Panc1 (cell line): ENCODE data around the gene PDPK1.

Source experiments
- POLR2AphosphoS5 ChIP-seq: IDR thresholded peaks from 2 replicates; pipeline ENCODE4 v1.6.1; 2012; ENCODE audit warnings: mild to moderate bottlenecking, low read depth, low read length, moderate library complexity
- TF ChIP-seq, protein P1 (sequence below): fragments of 450-650 bp; IDR thresholded peaks from 2 replicates; pipeline ENCODE4 v1.5.1; 2017; ENCODE audit warnings: mild to moderate bottlenecking
- TF ChIP-seq, protein P2 (sequence below), 2 experiments: IDR thresholded peaks; 2 replicates each; pipeline ENCODE4 v1.6.1; 2011 to 2012; ENCODE audit warnings: low read depth in 2 of 2, control low read depth in 1 of 2, low read length in 1 of 2, mild to moderate bottlenecking in 1 of 2, moderate library complexity in 1 of 2; ENCODE audit not compliant: insufficient read depth in 1 of 2

DNA sequence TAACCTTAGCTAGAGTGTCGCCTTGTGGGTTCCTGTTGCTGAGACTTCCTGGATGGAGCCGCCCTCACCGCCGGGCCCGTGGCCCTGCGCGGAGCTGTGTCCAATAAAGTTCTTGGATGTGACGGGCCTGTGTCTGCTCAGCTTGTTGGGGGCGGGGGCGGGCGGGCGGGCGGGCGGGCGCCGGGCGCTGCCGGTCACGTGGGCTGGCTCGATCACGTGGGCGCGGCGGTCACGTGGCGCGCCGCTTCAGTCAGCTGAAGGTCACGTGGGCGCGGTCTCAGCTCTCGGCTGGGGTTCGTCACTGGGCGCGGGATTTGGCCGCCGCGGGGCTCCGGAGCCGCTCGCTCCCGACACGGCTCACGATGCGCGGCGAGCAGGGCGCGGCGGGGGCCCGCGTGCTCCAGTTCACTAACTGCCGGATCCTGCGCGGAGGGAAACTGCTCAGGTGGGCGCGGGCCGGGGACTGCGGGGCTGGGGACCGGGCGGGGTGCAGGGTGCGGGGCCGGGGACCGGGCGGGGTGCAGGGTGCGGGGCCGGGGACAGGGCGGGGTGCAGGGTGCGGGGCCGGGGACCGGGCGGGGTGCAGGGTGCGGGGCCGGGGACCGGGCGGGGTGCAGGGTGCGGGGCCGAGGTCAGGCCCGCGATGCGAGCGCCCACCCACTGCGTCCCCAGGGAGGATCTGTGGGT is 17.6 kb upstream of the PDPK1 start, which contains the start of gene AMDHD2:
- TF ChIP-seq, protein P1, sequence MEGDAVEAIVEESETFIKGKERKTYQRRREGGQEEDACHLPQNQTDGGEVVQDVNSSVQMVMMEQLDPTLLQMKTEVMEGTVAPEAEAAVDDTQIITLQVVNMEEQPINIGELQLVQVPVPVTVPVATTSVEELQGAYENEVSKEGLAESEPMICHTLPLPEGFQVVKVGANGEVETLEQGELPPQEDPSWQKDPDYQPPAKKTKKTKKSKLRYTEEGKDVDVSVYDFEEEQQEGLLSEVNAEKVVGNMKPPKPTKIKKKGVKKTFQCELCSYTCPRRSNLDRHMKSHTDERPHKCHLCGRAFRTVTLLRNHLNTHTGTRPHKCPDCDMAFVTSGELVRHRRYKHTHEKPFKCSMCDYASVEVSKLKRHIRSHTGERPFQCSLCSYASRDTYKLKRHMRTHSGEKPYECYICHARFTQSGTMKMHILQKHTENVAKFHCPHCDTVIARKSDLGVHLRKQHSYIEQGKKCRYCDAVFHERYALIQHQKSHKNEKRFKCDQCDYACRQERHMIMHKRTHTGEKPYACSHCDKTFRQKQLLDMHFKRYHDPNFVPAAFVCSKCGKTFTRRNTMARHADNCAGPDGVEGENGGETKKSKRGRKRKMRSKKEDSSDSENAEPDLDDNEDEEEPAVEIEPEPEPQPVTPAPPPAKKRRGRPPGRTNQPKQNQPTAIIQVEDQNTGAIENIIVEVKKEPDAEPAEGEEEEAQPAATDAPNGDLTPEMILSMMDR: no peak
- TF ChIP-seq, protein P2, sequence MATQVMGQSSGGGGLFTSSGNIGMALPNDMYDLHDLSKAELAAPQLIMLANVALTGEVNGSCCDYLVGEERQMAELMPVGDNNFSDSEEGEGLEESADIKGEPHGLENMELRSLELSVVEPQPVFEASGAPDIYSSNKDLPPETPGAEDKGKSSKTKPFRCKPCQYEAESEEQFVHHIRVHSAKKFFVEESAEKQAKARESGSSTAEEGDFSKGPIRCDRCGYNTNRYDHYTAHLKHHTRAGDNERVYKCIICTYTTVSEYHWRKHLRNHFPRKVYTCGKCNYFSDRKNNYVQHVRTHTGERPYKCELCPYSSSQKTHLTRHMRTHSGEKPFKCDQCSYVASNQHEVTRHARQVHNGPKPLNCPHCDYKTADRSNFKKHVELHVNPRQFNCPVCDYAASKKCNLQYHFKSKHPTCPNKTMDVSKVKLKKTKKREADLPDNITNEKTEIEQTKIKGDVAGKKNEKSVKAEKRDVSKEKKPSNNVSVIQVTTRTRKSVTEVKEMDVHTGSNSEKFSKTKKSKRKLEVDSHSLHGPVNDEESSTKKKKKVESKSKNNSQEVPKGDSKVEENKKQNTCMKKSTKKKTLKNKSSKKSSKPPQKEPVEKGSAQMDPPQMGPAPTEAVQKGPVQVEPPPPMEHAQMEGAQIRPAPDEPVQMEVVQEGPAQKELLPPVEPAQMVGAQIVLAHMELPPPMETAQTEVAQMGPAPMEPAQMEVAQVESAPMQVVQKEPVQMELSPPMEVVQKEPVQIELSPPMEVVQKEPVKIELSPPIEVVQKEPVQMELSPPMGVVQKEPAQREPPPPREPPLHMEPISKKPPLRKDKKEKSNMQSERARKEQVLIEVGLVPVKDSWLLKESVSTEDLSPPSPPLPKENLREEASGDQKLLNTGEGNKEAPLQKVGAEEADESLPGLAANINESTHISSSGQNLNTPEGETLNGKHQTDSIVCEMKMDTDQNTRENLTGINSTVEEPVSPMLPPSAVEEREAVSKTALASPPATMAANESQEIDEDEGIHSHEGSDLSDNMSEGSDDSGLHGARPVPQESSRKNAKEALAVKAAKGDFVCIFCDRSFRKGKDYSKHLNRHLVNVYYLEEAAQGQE (IDR thresholded peaks at IDR 0.05; ENCODE audit: insufficient read depth in 1 of 2, low read depth in 2 of 2, low read length in 1 of 2): 0 out of 4 replicates have a peak, but pooled peaks of 1 of the 2 experiments have one; percentile 22
- TF ChIP-seq POLR2AphosphoS5: no peak; the same call in none of the 2 replicates
